Choroid plexus epithelial cell (primary cell): ENCODE results near the gene CAPN3.

ENCODE experiments used
- DNase-seq: peaks from one replicate; pipeline ENCODE4 v3.0.0-alpha.2; 2010; ENCODE audit warnings: low read depth
- H3K4me3 ChIP-seq: 2 replicates; pipeline ENCODE4 v1.5.1; 2011; ENCODE audit warnings: low read depth, mild to moderate bottlenecking, control low read depth, low read length, moderate library complexity
- TF ChIP-seq, protein P1 (sequence below): conservative IDR thresholded peaks from 2 replicates; pipeline ENCODE4 v1.5.1; 2011; ENCODE audit warnings: low read depth, mild to moderate bottlenecking, control low read depth, inconsistent platforms, low read length, moderate library complexity

CAPN3 gene

DNA sequence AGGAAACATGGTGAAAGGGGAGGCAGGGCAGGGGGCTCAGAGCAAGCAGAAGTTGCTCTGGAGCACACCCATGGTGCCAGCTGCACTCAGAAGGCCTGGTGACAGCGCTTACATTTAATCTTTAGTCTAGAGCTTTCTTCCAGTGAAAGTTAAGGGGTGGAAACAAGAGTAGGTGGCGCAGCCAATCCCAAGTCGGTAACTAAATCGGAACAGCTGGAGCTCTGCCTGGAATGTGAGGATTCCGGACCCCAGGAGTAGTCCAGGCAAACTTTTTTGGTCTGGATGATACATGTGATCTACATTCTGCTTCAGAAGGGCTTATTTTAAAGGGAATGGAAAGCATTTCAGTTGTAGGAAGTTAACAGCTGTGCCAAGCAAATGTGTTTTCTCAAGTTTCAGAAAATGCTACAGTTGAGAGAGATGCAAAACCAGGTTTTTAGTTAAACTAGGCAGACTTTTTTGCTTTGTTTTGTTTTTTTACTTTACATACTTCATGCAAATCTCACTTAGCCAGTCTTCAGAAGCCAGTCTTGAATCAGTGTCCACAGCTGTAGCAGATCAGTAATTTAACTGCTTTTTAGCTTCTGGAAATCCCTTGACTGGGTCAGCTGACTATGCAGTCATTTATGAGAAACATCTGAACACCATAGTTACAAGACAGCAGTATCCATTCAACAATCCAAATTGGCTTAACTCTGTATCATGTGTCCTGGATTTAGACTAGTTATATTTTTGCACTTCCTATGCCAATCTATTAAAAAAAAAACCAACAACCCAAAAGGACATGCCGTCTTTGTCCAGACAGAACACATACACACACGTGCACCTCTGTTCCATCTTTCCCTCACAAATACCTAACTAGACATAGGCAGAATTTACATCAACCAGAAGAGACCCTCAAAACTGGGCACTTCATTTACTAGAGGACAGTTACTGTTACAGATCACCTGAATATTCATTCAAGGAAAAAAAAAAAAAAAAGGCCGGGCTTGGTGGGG is 98.4 kb downstream of the CAPN3 start:
- peak overlapping the region; percentile 55 for H3K4me3 ChIP-seq
- TF ChIP-seq, protein P1, sequence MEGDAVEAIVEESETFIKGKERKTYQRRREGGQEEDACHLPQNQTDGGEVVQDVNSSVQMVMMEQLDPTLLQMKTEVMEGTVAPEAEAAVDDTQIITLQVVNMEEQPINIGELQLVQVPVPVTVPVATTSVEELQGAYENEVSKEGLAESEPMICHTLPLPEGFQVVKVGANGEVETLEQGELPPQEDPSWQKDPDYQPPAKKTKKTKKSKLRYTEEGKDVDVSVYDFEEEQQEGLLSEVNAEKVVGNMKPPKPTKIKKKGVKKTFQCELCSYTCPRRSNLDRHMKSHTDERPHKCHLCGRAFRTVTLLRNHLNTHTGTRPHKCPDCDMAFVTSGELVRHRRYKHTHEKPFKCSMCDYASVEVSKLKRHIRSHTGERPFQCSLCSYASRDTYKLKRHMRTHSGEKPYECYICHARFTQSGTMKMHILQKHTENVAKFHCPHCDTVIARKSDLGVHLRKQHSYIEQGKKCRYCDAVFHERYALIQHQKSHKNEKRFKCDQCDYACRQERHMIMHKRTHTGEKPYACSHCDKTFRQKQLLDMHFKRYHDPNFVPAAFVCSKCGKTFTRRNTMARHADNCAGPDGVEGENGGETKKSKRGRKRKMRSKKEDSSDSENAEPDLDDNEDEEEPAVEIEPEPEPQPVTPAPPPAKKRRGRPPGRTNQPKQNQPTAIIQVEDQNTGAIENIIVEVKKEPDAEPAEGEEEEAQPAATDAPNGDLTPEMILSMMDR: no peak
- DNase-seq: peak; percentile 98

DNA sequence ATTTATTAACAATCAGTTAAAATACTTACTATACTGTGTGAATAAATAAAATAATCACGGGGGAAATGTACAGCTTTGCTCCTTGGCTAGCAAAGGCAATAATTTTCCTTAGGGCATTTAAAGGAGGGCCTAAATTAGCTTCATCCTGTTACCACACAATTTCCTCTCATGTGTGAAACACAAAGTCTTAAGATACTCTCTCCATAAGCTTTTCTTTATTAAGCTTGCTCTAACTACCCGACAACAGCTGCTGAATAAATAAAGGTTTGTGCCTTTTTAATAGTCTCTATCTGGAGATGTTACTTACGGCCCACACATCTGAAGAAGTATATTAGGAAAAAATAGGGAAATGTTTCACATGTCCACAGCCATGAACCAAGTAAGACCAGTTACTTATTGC is 102.0 kb downstream of the CAPN3 start:
- H3K4me3 ChIP-seq: no peak overlapping the region
- DNase-seq: no peak
- TF ChIP-seq, protein P1: no peak
